ENCODE measurements around the gene FAF1. TPM values are rescaled to one million over a fixed set of nuclear protein-coding genes. Genes with fewer than 3 reads are reported as not detected.
"Not testable (repeated sequence)": the region's sequence is repeated elsewhere in the genome, so short reads cannot be mapped to it uniquely, and the experiment has no call there.

Gene FAF1
- total RNA-seq, 4 donors from 2014 or later: 23.8 to 64.6 (median 43.9) TPM

DNA sequence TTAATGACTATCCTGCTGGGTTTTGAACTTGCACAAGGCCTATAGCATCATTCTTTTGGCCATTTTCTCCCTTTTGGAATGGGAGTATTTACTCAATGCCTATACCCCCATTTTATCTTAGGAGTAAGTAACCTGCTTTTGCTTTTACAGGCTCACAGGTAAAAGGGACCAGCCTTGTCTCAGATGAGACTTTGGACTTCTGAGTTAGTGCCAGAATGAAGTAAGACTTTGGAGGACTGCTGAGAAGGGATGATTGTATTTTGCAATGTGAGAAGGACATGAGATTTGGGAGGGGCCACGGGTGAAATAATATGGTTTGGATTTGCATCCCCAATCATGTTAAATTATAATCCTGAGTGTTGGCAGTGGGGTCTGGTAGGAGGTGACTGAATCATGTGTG lies 212.7 kb downstream of the FAF1 start:
- Histone ChIP-seq H3K4me3 (no peak overlapping the region), H3K9me3 (no peaks in the 10 kb centered on the region), H3K4me1 (no peaks in the 10 kb centered on the region), H3K36me3 (peaks cover 0 to 25% (median 0%) of the 10 kb centered on the region in 3 donors), H3K27ac (no peak overlapping the region), H3K27me3 (no peaks in the 10 kb centered on the region)
- DNase-seq: no peak
- TF ChIP-seq POLR2A (IDR thresholded peaks at IDR 0.05): no peak
- TF ChIP-seq, protein P1, sequence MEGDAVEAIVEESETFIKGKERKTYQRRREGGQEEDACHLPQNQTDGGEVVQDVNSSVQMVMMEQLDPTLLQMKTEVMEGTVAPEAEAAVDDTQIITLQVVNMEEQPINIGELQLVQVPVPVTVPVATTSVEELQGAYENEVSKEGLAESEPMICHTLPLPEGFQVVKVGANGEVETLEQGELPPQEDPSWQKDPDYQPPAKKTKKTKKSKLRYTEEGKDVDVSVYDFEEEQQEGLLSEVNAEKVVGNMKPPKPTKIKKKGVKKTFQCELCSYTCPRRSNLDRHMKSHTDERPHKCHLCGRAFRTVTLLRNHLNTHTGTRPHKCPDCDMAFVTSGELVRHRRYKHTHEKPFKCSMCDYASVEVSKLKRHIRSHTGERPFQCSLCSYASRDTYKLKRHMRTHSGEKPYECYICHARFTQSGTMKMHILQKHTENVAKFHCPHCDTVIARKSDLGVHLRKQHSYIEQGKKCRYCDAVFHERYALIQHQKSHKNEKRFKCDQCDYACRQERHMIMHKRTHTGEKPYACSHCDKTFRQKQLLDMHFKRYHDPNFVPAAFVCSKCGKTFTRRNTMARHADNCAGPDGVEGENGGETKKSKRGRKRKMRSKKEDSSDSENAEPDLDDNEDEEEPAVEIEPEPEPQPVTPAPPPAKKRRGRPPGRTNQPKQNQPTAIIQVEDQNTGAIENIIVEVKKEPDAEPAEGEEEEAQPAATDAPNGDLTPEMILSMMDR (IDR thresholded peaks at IDR 0.05): no peak
- WGBS, 2 donors: 84 to 100% methylated on average over 1 of the region's 1 CpG
- intact Hi-C loops (cut with DNase I): no loop called here

DNA sequence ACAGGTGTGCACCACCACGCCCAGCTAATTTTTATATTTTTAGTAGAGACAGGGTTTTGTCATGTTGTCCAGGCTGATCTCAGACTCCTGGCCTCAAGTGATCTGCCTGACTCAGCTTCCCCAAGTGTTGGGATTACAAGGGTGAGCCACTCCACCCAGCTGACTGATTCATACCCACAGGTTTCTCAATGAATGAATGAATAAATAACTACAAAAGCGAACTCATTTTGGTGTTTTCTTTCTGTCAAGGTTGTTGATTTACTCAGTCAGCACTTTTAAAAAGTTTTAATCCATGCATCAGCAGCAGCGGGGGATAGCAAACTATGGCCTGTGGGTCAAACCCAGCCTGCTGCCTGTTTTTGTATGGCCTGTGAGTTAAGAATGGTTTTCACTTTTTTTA lies 217.5 kb downstream of the FAF1 start:
- H3K9me3 ChIP-seq: no peaks in the 10 kb centered on the region
- peaks cover 0 to 50% (median 0%) of the 10 kb centered on the region in 3 donors for H3K36me3 ChIP-seq
- TF ChIP-seq, protein P1 (IDR thresholded peaks at IDR 0.05): no peak
- TF ChIP-seq POLR2A (IDR thresholded peaks at IDR 0.05): no peak
- H3K4me1 ChIP-seq: no peaks in the 10 kb centered on the region
- intact Hi-C loops (cut with DNase I): no loop called here
- no peaks in the 10 kb centered on the region for H3K27me3 ChIP-seq
- peak overlapping the region in 1 of 4 donors; percentile 26 for H3K27ac ChIP-seq
- WGBS, 2 donors: 61 to 89% methylated on average over 3 of the region's 3 CpGs
- no peak overlapping the region for H3K4me3 ChIP-seq
- DNase-seq: no peak

DNA sequence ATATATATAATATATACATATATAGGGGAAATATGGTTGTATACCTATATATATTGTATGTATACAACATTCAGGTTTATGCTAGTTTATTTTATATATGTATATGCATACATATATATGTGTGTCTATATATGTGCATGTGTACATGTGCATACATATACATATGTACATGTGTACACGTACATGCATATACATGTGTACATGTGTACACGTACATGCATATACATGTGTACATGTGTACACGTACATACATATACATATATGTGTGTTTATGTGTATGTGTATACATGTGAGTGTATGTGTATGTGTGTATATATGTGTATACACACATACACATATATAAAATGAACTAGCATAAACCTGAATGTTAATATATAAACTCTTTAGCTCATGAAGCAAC lies 220.9 kb downstream of the FAF1 start:
- Histone ChIP-seq H3K4me1 (no peaks in the 10 kb centered on the region), H3K27ac (no peak overlapping the region), H3K27me3 (no peaks in the 10 kb centered on the region), H3K36me3 (peaks cover 0 to 62% (median 0%) of the 10 kb centered on the region in 3 donors), H3K4me3 (no peak overlapping the region), H3K9me3 (no peaks in the 10 kb centered on the region)
- no peak for DNase-seq
- intact Hi-C loops (cut with DNase I): no loop called here
- TF ChIP-seq POLR2A (IDR thresholded peaks at IDR 0.05): no peak
- TF ChIP-seq, protein P1 (IDR thresholded peaks at IDR 0.05): no peak
- WGBS, 2 donors: 95 to 98% methylated on average over 3 of the region's 3 CpGs

DNA sequence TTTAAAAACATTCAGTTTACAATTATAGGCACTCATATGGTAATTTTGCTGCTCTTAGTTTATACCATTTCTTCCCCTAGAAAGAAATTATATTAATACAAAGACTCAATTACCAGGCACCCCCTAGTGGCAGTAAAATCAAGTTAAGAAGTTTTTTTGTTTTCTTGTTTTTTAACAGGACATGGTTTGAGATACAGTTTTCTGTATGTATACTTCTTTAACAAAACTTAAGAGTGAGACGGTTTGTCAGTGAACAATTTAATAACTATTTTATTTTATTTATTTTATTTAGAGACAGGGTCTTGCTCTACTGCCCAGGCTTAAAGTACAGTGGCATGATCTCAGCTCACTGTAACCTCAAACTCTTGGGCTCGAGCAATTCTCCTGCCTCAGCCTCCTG lies 224.6 kb downstream of the FAF1 start:
- Histone ChIP-seq H3K36me3 (peaks cover 0 to 39% (median 0%) of the 10 kb centered on the region in 3 donors), H3K27ac (no peak overlapping the region), H3K27me3 (no peaks in the 10 kb centered on the region), H3K9me3 (no peaks in the 10 kb centered on the region), H3K4me1 (no peaks in the 10 kb centered on the region), H3K4me3 (no peak overlapping the region)
- intact Hi-C loops (cut with DNase I): no loop called here
- 64 to 78% methylated on average over 2 of the region's 2 CpGs for WGBS, 2 donors
- TF ChIP-seq, protein P1 (IDR thresholded peaks at IDR 0.05): peak in 5 of 6 experiments; percentile 27 to 59 (median 41)
- TF ChIP-seq POLR2A (IDR thresholded peaks at IDR 0.05): no peak
- no peak for DNase-seq

DNA sequence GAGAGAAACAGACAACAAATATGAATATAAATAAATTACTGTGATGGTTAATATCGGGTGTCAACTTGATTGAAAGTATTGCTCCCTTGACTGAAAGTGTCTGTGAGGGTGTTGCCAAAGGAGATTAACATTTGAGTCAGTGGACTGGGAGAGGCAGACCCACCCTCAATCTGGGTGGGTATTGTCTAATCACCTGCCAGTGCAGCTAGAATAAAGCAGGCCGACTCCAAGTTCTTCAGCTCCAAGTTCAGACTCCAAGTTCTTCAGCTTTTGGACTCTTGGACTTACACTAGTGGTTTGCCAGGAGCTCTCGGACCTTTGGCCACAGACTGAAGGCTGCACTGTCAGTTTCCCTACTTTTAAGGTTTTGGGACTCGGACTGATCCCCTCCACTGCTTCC lies 232.5 kb downstream of the FAF1 start:
- intact Hi-C loops (cut with DNase I): loop anchor here (10.0 kb wide), 1 partner anchor 103 kb away; no protein-coding TSS in a partner anchor

More for the DNA sequence above, 232.5 kb downstream of the FAF1 start:
- H3K27ac ChIP-seq, H3K27me3 ChIP-seq, DNase-seq, H3K4me3 ChIP-seq, H3K4me1 ChIP-seq, H3K9me3 ChIP-seq: not testable (repeated sequence)
- WGBS, 2 donors: 82 to 92% methylated on average over 4 of the region's 4 CpGs
- peaks cover 0 to 42% (median 0%) of the 10 kb centered on the region in 3 donors for H3K36me3 ChIP-seq

Measured in esophagus squamous epithelium (tissue), 5 donors.